NCI-H2029 (cell line): ENCODE measurements around the gene UBL5.
"Not testable (repeated sequence)": the region's sequence is repeated elsewhere in the genome, so short reads cannot be mapped to it uniquely, and the experiment has no call there.

ENCODE experiments used
- DNase-seq: peaks from one replicate; lab custom pipeline; 2025; lab: John Stamatoyannopoulos, UW

The UBL5 gene

DNA sequence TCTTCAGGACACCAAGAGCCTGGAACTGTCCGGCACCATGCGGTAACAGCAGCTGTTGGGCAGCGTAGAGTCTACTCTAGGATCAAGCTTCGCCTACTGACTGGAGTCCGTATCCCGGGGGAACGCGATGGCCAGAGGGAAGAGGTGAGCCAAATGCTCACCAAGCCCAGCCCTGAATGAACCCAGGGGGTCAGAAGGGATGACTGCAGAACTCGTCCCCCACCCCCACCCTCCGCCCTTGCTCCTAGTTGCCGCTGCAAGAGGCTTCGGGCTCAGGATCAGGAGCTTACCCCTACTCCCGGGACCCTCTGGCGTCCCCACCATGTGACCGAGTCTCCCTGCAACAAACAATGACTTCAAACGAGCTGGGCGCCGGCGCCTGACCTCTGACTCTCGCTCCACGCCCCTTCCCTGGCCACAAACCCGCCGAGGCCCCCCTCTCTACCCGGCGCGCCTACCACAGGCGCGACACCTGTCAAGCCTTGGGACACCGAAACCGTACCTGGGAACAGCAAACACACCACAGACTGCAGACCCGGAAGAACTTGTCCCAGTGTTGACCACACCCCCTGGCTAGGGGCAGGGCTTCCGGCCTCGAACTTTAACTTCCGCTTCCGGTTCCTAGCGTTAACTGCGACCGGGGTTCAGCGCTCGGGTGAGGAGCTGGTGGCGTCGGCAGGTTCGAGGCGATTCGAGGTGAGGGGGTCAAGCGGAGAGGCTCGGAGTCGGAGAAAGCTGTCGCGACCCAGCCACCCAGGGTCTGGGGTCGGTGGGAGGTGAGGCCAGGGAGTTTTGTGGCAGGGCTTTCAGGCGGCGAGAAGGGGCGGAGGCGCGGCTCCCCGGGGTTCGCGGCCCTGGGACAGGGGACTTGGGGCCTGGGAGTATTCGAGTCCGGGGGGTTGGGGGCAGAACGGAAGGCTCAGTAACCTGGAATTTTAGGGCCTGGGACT is at the start of gene UBL5:
TSS of gene UBL5 (plus strand) at position 630 of the 950 bp plus-strand sequence. CDS start 420 bp downstream, outside the sequence.
- DNase-seq, result peak; percentile 94

- no peak for DNase-seq
Observed at GRCh38 chr19:9782338-9782737, 45.4 kb upstream of the UBL5 start.

- DNase-seq, result not testable (repeated sequence)
Observed at GRCh38 chr19:9784163-9784496, 43.6 kb upstream of the UBL5 start.

DNA sequence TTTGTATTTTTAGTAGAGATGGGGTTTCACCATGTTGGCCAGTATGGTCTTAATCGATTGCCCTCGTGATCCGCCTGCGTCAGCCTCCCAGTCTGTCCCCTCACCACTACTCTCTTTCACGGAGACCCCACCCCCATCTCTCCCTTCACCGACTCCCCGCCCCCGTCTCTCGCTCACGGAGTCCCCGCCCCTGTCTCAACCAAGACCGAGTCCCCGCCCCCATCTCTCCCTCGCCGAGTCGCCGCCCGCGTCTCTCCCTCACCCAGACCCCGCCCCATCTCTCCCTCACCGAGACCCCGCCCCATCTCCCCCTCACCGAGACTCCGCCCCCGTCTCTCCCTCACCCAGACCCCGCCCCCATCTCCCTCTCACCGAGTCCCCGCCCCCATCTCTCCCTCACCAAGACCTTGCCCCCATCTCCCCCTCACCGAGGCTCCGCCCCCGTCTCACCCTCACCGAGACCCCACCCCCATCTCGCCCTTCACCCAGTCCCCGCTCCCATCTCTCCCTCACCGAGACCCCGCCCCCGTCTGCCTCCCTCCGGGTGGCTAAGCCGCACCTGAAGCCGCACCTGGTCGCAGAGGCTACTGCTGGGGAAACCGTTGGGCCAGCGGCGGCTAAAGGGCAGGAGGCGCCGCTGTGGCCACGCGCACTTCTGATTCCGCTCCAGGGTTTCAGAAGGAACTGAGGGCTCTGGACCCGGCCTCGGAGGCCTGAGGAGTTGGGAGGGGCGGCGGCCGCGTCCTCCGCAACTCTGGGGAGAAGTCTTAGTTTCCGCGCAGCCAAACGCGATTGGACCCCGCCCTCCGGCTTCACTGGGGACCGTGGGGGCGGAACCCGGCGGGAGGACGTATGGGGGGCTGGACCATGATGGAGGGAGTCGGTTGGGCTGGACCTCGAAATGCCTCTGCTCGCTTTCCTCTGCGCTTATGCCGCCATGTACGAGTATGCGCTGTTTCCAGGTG is 42.1 kb upstream of the UBL5 start:
- peak; percentile 98 for DNase-seq

DNA sequence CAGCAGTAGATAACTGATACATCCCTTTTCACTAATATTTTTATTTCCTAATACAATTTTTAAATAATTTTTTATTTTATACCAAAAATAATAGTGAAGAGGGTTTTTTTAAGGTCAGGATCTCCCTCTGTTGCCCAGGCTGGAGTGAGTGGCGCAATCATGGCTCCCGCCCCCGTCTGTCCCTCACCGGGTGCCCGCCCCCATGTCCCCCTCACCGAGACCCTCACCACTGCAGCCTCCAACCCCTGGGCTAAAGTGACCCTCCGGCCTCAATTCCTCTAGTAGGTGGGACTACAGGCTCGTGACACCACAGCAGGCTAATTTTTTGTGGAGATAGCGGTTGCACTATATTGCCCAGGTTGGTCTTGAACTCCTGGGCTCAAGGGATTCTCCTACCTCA is 41.4 kb upstream of the UBL5 start:
- DNase-seq, result no peak

DNA sequence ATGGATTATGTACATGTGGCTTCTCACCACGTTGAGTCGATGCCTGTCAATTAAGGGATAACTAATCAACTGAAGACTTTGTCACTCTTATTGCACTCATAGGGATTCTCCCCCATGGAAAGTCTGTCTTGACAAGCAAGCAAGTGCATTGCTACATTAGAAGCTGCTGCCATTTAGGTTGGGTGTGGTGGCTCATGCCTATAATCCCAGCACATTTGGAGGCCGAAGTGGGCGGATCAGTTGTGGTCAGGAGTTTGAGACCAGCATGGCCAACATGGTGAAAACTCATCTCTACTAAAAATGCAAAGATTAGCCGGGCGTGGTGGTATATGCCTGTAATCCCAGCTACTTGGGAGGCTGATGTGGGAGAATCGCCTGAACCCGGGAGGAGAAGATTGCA is 40.9 kb upstream of the UBL5 start:
- no peak for DNase-seq

DNA sequence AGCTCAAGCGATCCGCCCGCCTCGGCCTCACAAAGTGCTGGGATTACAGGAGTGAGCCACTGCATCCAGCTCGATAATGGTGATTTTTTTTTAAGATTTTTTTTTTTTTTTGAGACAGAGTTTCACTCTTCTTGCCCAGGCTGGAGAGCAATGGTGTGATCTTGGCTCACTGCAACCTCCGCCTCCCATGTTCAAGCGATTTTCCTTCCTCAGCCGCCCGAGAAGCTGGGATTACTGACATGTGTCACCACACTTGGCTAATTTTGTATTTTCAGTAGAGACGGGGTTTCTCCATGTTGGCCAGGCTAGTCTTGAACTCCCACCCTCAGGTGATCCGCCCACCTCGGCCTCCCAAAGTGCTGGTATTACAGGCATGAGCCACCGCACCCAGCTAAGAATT is 39.1 kb upstream of the UBL5 start:
- not testable (repeated sequence) for DNase-seq

DNA sequence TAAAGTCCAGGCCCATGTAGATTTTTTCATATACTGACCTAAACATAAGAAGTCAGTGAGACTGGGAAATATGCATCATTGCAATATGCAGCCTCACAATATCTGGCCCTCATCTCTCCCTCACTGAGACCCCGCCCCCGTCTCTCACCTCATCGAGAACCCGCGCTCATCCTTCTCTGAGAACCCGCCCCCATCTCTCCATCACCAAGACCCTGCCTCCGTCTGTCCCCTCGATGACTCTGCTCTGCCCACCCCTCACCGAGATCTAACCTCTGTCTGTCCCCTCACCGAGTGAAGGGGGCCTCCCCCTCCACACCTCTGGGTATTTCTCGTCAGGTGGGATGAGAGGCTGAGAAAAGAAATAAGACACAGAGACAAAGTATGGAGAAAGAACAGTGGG is 38.7 kb upstream of the UBL5 start:
- no peak for DNase-seq

- DNase-seq, result not testable (repeated sequence)
Observed at GRCh38 chr19:9789579-9789978, 38.1 kb upstream of the UBL5 start.

GRCh38 chr19:9791073-9791367 is 36.7 kb upstream of the UBL5 start:
- DNase-seq, result not testable (repeated sequence)

DNA sequence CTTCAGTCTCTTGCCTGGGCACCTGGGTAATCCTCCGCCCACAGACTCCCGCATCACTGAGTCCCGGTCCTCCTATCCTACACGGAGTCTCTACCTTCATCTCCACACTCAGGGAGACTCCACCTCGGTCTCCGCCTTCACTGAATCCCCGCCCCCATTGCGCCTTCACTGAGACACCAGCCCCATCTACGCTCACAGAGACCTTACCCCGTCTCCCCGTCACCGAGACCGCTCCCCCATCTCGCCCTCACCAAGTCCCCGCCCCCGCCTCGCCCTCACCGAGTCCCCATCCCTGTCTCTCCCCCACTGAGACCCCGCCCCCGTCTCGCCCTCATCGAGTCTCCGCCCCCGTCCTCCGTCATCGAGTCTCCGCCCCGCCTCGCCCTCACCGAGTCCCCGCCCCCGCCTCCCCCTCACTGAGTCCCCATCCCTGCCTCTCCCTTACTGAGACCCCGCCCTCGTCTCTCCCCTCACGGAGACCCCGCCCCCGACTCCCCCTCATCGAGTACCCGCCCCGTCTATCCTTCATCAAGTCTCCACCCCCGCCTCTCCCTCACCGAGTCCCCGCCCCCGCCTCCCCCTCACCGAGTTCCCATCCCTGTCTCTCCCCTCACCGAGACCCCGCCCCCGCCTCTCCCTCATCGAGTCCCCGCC is 36.0 kb upstream of the UBL5 start:
- DNase-seq, result peak; percentile 80

GRCh38 chr19:9792206-9793070 is 35.3 kb upstream of the UBL5 start:
- peak; percentile 80 for DNase-seq

- no peak for DNase-seq
Observed at GRCh38 chr19:9793071-9793591, 34.6 kb upstream of the UBL5 start.

GRCh38 chr19:9796113-9796773 is 31.5 kb upstream of the UBL5 start:
- peak; percentile 86 for DNase-seq

DNA sequence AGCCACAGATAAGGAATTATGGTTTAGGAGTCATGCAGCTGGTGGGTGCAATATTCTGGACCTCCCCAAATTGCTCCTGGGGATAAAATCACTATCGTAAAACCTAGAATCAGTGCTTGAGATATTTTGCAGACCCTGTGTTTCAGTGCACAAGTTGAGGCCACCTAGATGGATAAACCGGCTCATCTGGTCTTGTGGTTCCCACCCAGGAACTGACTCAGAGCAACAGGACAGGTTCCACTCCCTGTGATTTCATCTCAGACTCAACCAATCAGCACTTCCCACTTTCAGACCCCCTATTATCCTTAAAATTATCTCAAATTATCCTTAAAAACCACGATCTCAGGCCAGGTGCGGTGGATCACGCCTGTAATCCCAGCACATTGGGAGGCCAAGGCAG is 29.8 kb upstream of the UBL5 start:
- DNase-seq, result no peak

- no peak for DNase-seq
Observed at GRCh38 chr19:9799162-9799561, 28.6 kb upstream of the UBL5 start.

- DNase-seq, result no peak
Observed at GRCh38 chr19:9801976-9802375, 25.7 kb upstream of the UBL5 start.

DNA sequence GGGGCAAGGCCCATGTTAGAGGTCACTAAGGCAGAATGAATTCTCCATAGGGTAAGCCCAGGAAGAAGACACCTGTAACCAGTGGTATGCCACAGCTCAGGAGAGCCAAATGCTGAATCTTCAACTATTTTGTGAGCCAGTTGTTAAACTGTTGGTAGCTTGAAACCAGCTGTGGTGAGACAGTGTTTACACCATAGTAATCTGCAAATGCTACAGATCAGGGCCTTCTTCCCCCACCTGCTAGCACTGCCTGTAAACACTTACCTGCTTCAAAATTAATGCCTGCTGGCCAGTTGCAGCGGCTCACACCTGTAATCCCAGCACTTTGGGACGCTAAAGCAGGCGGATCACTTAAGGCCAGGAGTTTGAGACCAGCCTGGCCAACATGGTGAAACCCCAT is 20.9 kb upstream of the UBL5 start:
- DNase-seq, result no peak

DNA sequence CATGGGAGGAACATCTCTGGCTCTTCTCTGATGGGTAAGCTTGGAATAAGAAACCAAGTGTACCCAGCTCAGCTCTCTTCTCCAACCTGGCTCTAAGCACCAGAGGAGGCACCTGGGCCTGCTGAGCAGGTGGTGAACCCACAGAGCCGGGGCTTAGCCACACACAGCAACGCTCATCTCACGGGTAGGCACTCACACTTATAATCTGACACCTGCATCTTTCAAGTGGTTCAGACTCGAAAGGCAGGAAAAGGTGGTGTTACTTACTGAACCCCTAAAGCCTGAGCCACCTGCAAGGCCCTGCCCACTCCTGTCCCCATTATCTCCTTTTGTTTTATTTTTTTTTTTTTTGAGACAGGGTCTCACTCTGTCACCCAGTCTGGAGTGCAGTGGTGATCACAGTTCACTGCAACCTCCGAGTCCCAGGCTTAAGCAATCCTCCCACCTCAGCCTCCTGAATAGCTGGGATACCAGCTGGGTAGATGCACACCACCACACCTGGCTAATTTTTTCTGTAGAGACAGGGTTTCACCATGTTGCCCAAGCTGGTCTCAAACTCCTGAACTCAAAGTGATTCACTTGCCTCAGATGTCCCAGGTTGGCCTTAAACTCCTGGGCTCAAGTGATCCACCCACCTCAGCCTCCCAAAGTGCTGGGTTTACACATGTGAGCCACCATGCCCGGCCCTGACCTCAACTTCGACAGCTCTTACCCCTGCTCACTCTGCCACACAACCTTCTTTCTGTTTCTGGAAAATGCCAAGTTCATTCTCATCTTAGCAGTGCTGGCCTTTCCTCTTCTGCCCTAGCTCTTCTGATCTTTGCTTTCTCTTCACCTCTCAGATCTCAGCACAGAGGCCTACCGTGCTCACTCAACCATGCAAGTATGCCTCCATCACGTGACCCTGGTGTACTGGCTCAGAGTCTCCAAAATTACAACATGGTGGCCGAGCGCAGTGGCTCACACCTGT is 18.6 kb upstream of the UBL5 start:
- DNase-seq, result no peak
